Astrocyte (in vitro differentiated cells and primary cell): ENCODE data around the gene CDH8. TPM values are rescaled to one million over a fixed set of nuclear protein-coding genes. Genes with fewer than 3 reads are reported as not detected.

Experiments
- DNase-seq: peaks from one replicate; pipeline ENCODE4 v3.0.0-alpha.2; 2010; ENCODE audit warnings: low read depth
- FAIRE-seq: peaks from 2 replicates; lab custom pipeline; 2011; peaks lifted over from hg19 to GRCh38; lab: Jason Lieb, UNC
- H2AFZ ChIP-seq: 2 replicates; pipeline ENCODE4 v1.6.0; 2012; ENCODE audit warnings: low read depth, low read length, inconsistent platforms
- H3K27ac ChIP-seq: 2 replicates; pipeline ENCODE4 v1.5.1; 2011; ENCODE audit warnings: low read depth, low read length, inconsistent platforms
- H3K27me3 ChIP-seq: 2 replicates; pipeline ENCODE4 v1.6.0; 2011; ENCODE audit warnings: low read length, inconsistent platforms; ENCODE audit not compliant: insufficient read depth
- H3K36me3 ChIP-seq: 2 replicates; pipeline ENCODE4 v1.5.1; 2011; ENCODE audit warnings: low read length, inconsistent platforms; ENCODE audit not compliant: insufficient read depth
- H3K4me1 ChIP-seq: 2 replicates; pipeline ENCODE4 v1.5.1; 2011; ENCODE audit warnings: low read length, inconsistent platforms; ENCODE audit not compliant: insufficient read depth
- H3K4me2 ChIP-seq: 2 replicates; pipeline ENCODE4 v1.6.0; 2012; ENCODE audit warnings: low read length, inconsistent platforms
- H3K4me3 ChIP-seq: 2 replicates; pipeline ENCODE4 v1.5.1; 2011; ENCODE audit warnings: low read depth, mild to moderate bottlenecking, low read length, inconsistent platforms; ENCODE audit not compliant: insufficient read depth
- H3K79me2 ChIP-seq: 2 replicates; pipeline ENCODE4 v1.6.0; 2012; ENCODE audit warnings: mild to moderate bottlenecking, low read length, inconsistent platforms; ENCODE audit not compliant: insufficient read depth
- H3K9ac ChIP-seq: 2 replicates; pipeline ENCODE4 v1.6.0; 2012; ENCODE audit warnings: mild to moderate bottlenecking, low read length, inconsistent platforms
- H3K9me3 ChIP-seq: 2 replicates; pipeline ENCODE4 v1.5.1; 2012; ENCODE audit warnings: low read depth, mild to moderate bottlenecking, low read length, inconsistent platforms; ENCODE audit not compliant: insufficient read depth
- H4K20me1 ChIP-seq: 2 replicates; pipeline ENCODE4 v1.6.0; 2012; ENCODE audit warnings: low read length, inconsistent platforms; ENCODE audit not compliant: insufficient read depth
- H3K27ac Mint-ChIP-seq: one replicate; pipeline ENCODE4 v1.8.0; 2021; ENCODE audit warnings: mild to moderate bottlenecking, mixed read lengths; ENCODE audit not compliant: unreplicated experiment
- H3K27me3 Mint-ChIP-seq: one replicate; pipeline ENCODE4 v1.8.0; 2021; ENCODE audit warnings: low read depth, mixed read lengths; ENCODE audit not compliant: unreplicated experiment
- H3K36me3 Mint-ChIP-seq: one replicate; pipeline ENCODE4 v1.8.0; 2021; ENCODE audit warnings: low read depth, mixed read lengths; ENCODE audit not compliant: unreplicated experiment
- H3K4me1 Mint-ChIP-seq: one replicate; pipeline ENCODE4 v1.8.0; 2021; ENCODE audit warnings: low read depth, mixed read lengths; ENCODE audit not compliant: unreplicated experiment
- H3K4me3 Mint-ChIP-seq: one replicate; pipeline ENCODE4 v1.8.0; 2021; ENCODE audit warnings: mild to moderate bottlenecking, moderate library complexity, mixed read lengths; ENCODE audit not compliant: unreplicated experiment
- H3K9me3 Mint-ChIP-seq: one replicate; pipeline ENCODE4 v1.8.0; 2021; ENCODE audit warnings: mild to moderate bottlenecking, mixed read lengths; ENCODE audit not compliant: unreplicated experiment
- EZH2 ChIP-seq: IDR thresholded peaks from 2 replicates; pipeline ENCODE4 v1.6.1; 2012; ENCODE audit warnings: mild to moderate bottlenecking, low read length, inconsistent platforms; ENCODE audit not compliant: insufficient read depth
- total RNA-seq: library from RNA; stranded (reverse); gene quantifications from 2 replicates; pipeline ENCODE4 v1.2.1, GENCODE V29; 2021
- TF ChIP-seq, protein P1 (sequence below): IDR thresholded peaks from 2 replicates; pipeline ENCODE4 v1.5.1; 2011; ENCODE audit warnings: low read depth, mild to moderate bottlenecking, inconsistent platforms, low read length, moderate library complexity; ENCODE audit not compliant: insufficient read depth

CDH8 gene
- total RNA-seq, 1 donor from 2014 or later, result 17.5 TPM

DNA sequence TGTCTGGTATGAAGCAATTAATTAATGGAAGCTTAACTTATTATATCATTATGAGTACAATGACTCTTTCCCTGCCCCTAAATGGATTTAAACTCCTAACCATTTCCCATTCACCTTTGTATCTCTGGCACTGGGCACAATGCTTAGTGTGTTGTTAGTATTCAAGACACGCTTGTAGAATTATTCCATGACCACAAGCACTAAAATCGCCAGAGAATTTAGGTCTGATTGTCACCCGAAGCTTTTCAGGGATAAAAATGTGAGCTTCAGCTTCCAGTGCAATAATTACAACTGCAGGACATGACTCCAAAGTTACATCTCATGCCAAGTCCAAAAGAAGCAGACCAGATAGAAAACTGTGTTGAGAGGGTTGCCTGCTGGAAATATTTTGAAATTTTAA is 101.6 kb downstream of the CDH8 start:
- no peak overlapping the region for H3K27ac Mint-ChIP-seq
- no peak for DNase-seq
- H3K4me2 ChIP-seq, result no peak overlapping the region

GRCh38 chr16:61929776-61930175 is 106.5 kb downstream of the CDH8 start:
- Histone ChIP-seq H3K4me2 (no peak overlapping the region), H3K9ac (no peak overlapping the region), H3K4me1 (no peaks in the 10 kb centered on the region), H2AFZ (no peak overlapping the region), H3K36me3 (no peaks in the 10 kb centered on the region), H3K27me3 (no peaks in the 10 kb centered on the region), H3K79me2 (no peaks in the 10 kb centered on the region), H3K4me3 (no peak overlapping the region), H3K27ac (no peak overlapping the region), H4K20me1 (no peaks in the 10 kb centered on the region), H3K9me3 (no peaks in the 10 kb centered on the region)
- DNase-seq (no peak), FAIRE-seq (no peak)
- Mint-ChIP-seq H3K4me3 (no peak overlapping the region), H3K27ac (no peak overlapping the region), H3K9me3 (no peaks in the 10 kb centered on the region), H3K36me3 (no peaks in the 10 kb centered on the region), H3K27me3 (no peaks in the 10 kb centered on the region), H3K4me1 (peaks cover 10% of the 10 kb centered on the region)
- TF ChIP-seq, protein P1, sequence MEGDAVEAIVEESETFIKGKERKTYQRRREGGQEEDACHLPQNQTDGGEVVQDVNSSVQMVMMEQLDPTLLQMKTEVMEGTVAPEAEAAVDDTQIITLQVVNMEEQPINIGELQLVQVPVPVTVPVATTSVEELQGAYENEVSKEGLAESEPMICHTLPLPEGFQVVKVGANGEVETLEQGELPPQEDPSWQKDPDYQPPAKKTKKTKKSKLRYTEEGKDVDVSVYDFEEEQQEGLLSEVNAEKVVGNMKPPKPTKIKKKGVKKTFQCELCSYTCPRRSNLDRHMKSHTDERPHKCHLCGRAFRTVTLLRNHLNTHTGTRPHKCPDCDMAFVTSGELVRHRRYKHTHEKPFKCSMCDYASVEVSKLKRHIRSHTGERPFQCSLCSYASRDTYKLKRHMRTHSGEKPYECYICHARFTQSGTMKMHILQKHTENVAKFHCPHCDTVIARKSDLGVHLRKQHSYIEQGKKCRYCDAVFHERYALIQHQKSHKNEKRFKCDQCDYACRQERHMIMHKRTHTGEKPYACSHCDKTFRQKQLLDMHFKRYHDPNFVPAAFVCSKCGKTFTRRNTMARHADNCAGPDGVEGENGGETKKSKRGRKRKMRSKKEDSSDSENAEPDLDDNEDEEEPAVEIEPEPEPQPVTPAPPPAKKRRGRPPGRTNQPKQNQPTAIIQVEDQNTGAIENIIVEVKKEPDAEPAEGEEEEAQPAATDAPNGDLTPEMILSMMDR, result no peak
- no peak for TF ChIP-seq EZH2

More for the DNA sequence above, 101.6 kb downstream of the CDH8 start:
- Histone ChIP-seq H3K9me3 (no peaks in the 10 kb centered on the region), H3K27me3 (no peaks in the 10 kb centered on the region), H3K9ac (no peak overlapping the region), H3K4me3 (no peak overlapping the region), H3K4me1 (no peaks in the 10 kb centered on the region), H3K36me3 (no peaks in the 10 kb centered on the region), H3K27ac (no peak overlapping the region), H4K20me1 (no peaks in the 10 kb centered on the region), H2AFZ (no peak overlapping the region), H3K79me2 (no peaks in the 10 kb centered on the region)
- Mint-ChIP-seq H3K4me1 (peaks cover 4% of the 10 kb centered on the region), H3K4me3 (no peak overlapping the region), H3K36me3 (no peaks in the 10 kb centered on the region), H3K27me3 (no peaks in the 10 kb centered on the region), H3K9me3 (no peaks in the 10 kb centered on the region)
- TF ChIP-seq EZH2, result no peak
- TF ChIP-seq, protein P1, result no peak
- FAIRE-seq, result no peak

DNA sequence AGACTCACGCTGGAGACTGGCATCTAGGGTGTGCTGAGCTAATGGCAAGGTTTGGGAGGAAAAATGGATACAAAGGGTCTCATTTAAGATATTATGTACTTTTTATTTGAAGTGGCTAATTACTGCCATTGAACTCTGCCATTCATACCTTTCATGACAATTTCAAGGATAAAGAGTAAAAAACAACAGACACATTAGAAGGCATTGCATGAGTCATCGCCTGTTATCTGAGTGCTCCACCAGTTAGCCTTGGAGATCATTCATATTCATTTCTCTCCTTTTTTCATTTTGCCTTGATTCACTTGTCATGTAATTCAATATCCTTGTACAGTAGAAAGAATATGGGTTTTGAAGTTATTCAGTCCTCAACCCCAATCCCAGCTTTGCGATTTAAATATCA is 109.5 kb downstream of the CDH8 start:
- no peak overlapping the region for H3K4me3 Mint-ChIP-seq
- no peak overlapping the region for H3K9ac ChIP-seq
- no peak overlapping the region for H3K27ac ChIP-seq
- H3K27me3 Mint-ChIP-seq, result no peaks in the 10 kb centered on the region
- FAIRE-seq (peak; percentile 54), DNase-seq (peak; percentile 16)
- H3K9me3 ChIP-seq, result no peaks in the 10 kb centered on the region
- no peaks in the 10 kb centered on the region for H4K20me1 ChIP-seq
- no peak overlapping the region for H3K4me3 ChIP-seq
- no peak overlapping the region for H2AFZ ChIP-seq
- H3K4me1 ChIP-seq, result no peaks in the 10 kb centered on the region
- peaks cover 6% of the 10 kb centered on the region for H3K4me1 Mint-ChIP-seq
- H3K27ac Mint-ChIP-seq, result no peak overlapping the region
- H3K9me3 Mint-ChIP-seq, result no peaks in the 10 kb centered on the region
- no peaks in the 10 kb centered on the region for H3K79me2 ChIP-seq
- H3K27me3 ChIP-seq, result no peaks in the 10 kb centered on the region
- no peak overlapping the region for H3K4me2 ChIP-seq
- H3K36me3 ChIP-seq, result no peaks in the 10 kb centered on the region
- no peak for TF ChIP-seq EZH2
- TF ChIP-seq, protein P1, result no peak
- H3K36me3 Mint-ChIP-seq, result no peaks in the 10 kb centered on the region
